ENCODE data around the gene RNU6-8.

- TF ChIP-seq POLR2A (IDR thresholded peaks at IDR 0.05), result no peak
- TF ChIP-seq, protein P1, sequence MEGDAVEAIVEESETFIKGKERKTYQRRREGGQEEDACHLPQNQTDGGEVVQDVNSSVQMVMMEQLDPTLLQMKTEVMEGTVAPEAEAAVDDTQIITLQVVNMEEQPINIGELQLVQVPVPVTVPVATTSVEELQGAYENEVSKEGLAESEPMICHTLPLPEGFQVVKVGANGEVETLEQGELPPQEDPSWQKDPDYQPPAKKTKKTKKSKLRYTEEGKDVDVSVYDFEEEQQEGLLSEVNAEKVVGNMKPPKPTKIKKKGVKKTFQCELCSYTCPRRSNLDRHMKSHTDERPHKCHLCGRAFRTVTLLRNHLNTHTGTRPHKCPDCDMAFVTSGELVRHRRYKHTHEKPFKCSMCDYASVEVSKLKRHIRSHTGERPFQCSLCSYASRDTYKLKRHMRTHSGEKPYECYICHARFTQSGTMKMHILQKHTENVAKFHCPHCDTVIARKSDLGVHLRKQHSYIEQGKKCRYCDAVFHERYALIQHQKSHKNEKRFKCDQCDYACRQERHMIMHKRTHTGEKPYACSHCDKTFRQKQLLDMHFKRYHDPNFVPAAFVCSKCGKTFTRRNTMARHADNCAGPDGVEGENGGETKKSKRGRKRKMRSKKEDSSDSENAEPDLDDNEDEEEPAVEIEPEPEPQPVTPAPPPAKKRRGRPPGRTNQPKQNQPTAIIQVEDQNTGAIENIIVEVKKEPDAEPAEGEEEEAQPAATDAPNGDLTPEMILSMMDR (IDR thresholded peaks at IDR 0.05), result no peak
Measured at GRCh38 chr14:32212833-32213232, 9.8 kb upstream of the RNU6-8 start.

All from lower leg skin (tissue), 3 donors.